ENCODE data around the gene NDUFAF8. TPM values are rescaled to one million over a fixed set of nuclear protein-coding genes. Genes with fewer than 3 reads are reported as not detected.

The NDUFAF8 gene
- total and polyA plus RNA-seq, 10 of the 15 experiments (the other 5 are each of a cell fraction or from before 2014, with no cell fraction given): 22.0 to 307 (median 106) TPM

- ChIA-PET SMC1A (ENCODE audit: uncharacterized antibody, unreplicated experiment) (no interaction called here), CTCF (no interaction called here), POLR2A (no interaction called here), RAD21 (ENCODE audit: unreplicated experiment) (no interaction called here)
- BruUV-seq (replicated peaks): TSS peak; percentile 54
- no peaks in the 10 kb centered on the region for H3K4me1 ChIP-seq (ENCODE audit: control insufficient read depth, insufficient read depth, low read length)
- no peaks in the 10 kb centered on the region for H3K79me2 ChIP-seq (ENCODE audit: control insufficient read depth, insufficient read depth, low read length)
- no peak overlapping the region for H2AFZ ChIP-seq (ENCODE audit: control insufficient read depth, low read depth, low read length)
- no peaks in the 10 kb centered on the region for H3K9me3 ChIP-seq (replicated peaks; ENCODE audit: control insufficient read depth, insufficient read depth, low read length)
- intact Hi-C loops (cut with micrococcal nuclease; ENCODE audit: unreplicated experiment) (no loop called here), in situ Hi-C loops (cut with MboI) (no loop called here)
- WGBS (ENCODE audit: insufficient coverage, insufficient replicate concordance, low lambda C conversion rate, missing lambda C conversion rate): 70% methylated on average over 27 of the region's 27 CpGs
- H3K9ac ChIP-seq (ENCODE audit: control insufficient read depth, insufficient read depth, low read length): no peak overlapping the region
- H3K27ac ChIP-seq (ENCODE audit: control insufficient read depth, insufficient read depth): no peak overlapping the region
- H3K36me3 ChIP-seq (ENCODE audit: control insufficient read depth in 2 of 2, insufficient read depth in 2 of 2, low read length in 1 of 2): peaks cover 4 to 6% of the 10 kb centered on the region in 2 experiments; a peak in 2 of 4 replicates
- DNase-seq (ENCODE audit: low read depth, low spot score): no peak
- no peak overlapping the region for H3K4me3 ChIP-seq
- H4K20me1 ChIP-seq (ENCODE audit: control insufficient read depth, insufficient read depth): no peaks in the 10 kb centered on the region
- TF ChIP-seq CTCF (IDR thresholded peaks at IDR 0.05 in 2 of 3, conservative IDR thresholded peaks at IDR 0.05 in 1 of 3; ENCODE audit: control insufficient read depth in 2 of 3, extremely low read depth in 1 of 3, insufficient read depth in 1 of 3, low read depth in 3 of 3, low read length in 3 of 3) (peak; percentile 18 to 45 (median 42); a peak in 4 of 6 replicates), NFXL1 (IDR thresholded peaks at IDR 0.05; ENCODE audit: borderline replicate concordance) (no peak)
- FAIRE-seq: peak; percentile 23
- peak; percentile 87 for ATAC-seq
- H3K4me2 ChIP-seq (ENCODE audit: control insufficient read depth, insufficient read depth): no peak overlapping the region
- H3K27me3 ChIP-seq (replicated peaks in 1 of 2; ENCODE audit: control insufficient read depth in 2 of 2, insufficient read depth in 2 of 2, low read length in 1 of 2): no peaks in the 10 kb centered on the region
Observed at GRCh38 chr17:81200695-81201580, 38.2 kb upstream of the NDUFAF8 start.

- ChIA-PET RAD21 (ENCODE audit: unreplicated experiment) (no interaction called here), CTCF (no interaction called here), POLR2A (no interaction called here), SMC1A (ENCODE audit: uncharacterized antibody, unreplicated experiment) (no interaction called here)
- no peaks in the 10 kb centered on the region for H3K27me3 ChIP-seq (replicated peaks in 1 of 2; ENCODE audit: control insufficient read depth in 2 of 2, insufficient read depth in 2 of 2, low read length in 1 of 2)
- no peak for FAIRE-seq
- intact Hi-C loops (cut with micrococcal nuclease; ENCODE audit: unreplicated experiment): no loop called here
- WGBS (ENCODE audit: insufficient coverage, insufficient replicate concordance, low lambda C conversion rate, missing lambda C conversion rate): 96% methylated on average over 10 of the region's 10 CpGs
- no peak for DNase-seq (ENCODE audit: low read depth, low spot score)
- ATAC-seq: no peak
- H4K20me1 ChIP-seq (ENCODE audit: control insufficient read depth, insufficient read depth): no peaks in the 10 kb centered on the region
- H3K9ac ChIP-seq (ENCODE audit: control insufficient read depth, insufficient read depth, low read length): no peak overlapping the region
- H3K79me2 ChIP-seq (ENCODE audit: control insufficient read depth, insufficient read depth, low read length): no peaks in the 10 kb centered on the region
- in situ Hi-C loops (cut with MboI): no loop called here
- TF ChIP-seq NR2C1 (IDR thresholded peaks at IDR 0.05) (no peak), SRF (IDR thresholded peaks at IDR 0.05; ENCODE audit: low read depth in 2 of 2, low read length in 2 of 2) (no peak), MAX (IDR thresholded peaks at IDR 0.05; ENCODE audit: low read depth, low read length) (no peak), JUND (IDR thresholded peaks at IDR 0.05; ENCODE audit: low read depth, low read length) (no peak)
- no peak overlapping the region for H3K4me3 ChIP-seq
- H3K27ac ChIP-seq (ENCODE audit: control insufficient read depth, insufficient read depth): no peak overlapping the region
- peaks cover 4 to 8% of the 10 kb centered on the region in 2 experiments; a peak in 2 of 4 replicates for H3K36me3 ChIP-seq (ENCODE audit: control insufficient read depth in 2 of 2, insufficient read depth in 2 of 2, low read length in 1 of 2)
- no peaks in the 10 kb centered on the region for H3K4me1 ChIP-seq (ENCODE audit: control insufficient read depth, insufficient read depth, low read length)
- H3K4me2 ChIP-seq (ENCODE audit: control insufficient read depth, insufficient read depth): no peak overlapping the region
- H2AFZ ChIP-seq (ENCODE audit: control insufficient read depth, low read depth, low read length): no peak overlapping the region
- no peaks in the 10 kb centered on the region for H3K9me3 ChIP-seq (replicated peaks; ENCODE audit: control insufficient read depth, insufficient read depth, low read length)
- BruUV-seq (replicated peaks): no TSS peak
Observed at GRCh38 chr17:81202318-81202717, 36.8 kb upstream of the NDUFAF8 start.

All from GM12878 (cell line).